Psoas muscle (tissue), 8 donors: Measurements from ENCODE around the gene MTFP1. TPM values are rescaled to one million over a fixed set of nuclear protein-coding genes. Genes with fewer than 3 reads are reported as not detected.
"Not testable (repeated sequence)": the region's sequence is repeated elsewhere in the genome, so short reads cannot be mapped to it uniquely, and the experiment has no call there.

Experiments used
- ATAC-seq, 4 donors: fragments of 200-7000 bp; cut with Tn5 transposase; one replicate each; pipeline ENCODE4 v1.9.1; 2020; ENCODE audit warnings: moderate library complexity in 3 of 4, mild to moderate bottlenecking in 2 of 4
- DNase-seq, 2 donors: peaks; one replicate each; pipeline ENCODE4 v3.0.0-alpha.2; 2020
- H3K27ac ChIP-seq: fragments of 200-600 bp; one replicate; pipeline ENCODE4 v1.8.0; 2022
- H3K27me3 ChIP-seq, 3 donors: fragments of 200-600 bp in 1 of 3; one replicate each; pipeline versions ENCODE4 v1.6.1 to v1.8.0; 2013 to 2022; ENCODE audit warnings: low read length in 2 of 3, mild to moderate bottlenecking in 2 of 3, moderate library complexity in 1 of 3; ENCODE audit not compliant: insufficient read depth in 3 of 3
- H3K36me3 ChIP-seq, 2 donors: fragments of 200-600 bp in 1 of 2; one replicate each; pipeline versions ENCODE4 v1.6.1 to v1.8.0; 2013 to 2022; ENCODE audit warnings: low read depth in 1 of 2, mild to moderate bottlenecking in 1 of 2, moderate library complexity in 1 of 2; ENCODE audit not compliant: insufficient read depth in 1 of 2
- H3K4me1 ChIP-seq: fragments of 200-600 bp; one replicate; pipeline ENCODE4 v1.8.0; 2022
- H3K4me3 ChIP-seq: fragments of 200-600 bp; one replicate; pipeline ENCODE4 v1.8.0; 2022; ENCODE audit warnings: mild to moderate bottlenecking
- H3K9me3 ChIP-seq: fragments of 200-600 bp; one replicate; pipeline ENCODE4 v1.8.0; 2022
- CTCF ChIP-seq: fragments of 200-600 bp; IDR thresholded peaks from one replicate; pipeline ENCODE4 v1.8.0; 2022; ENCODE audit warnings: antibody characterized with exemption
- WGBS, 3 donors: extraction: QIAGEN DNeasy Blood & Tissue Kit; methylation state at CpG; one replicate each; pipeline versions ENCODE4 v1.1.6 to v1.1.7; 2013; 5-methylcytosine and 5-hydroxymethylcytosine counted together
- intact Hi-C, 2 donors: fragments of 100-400 bp; cut with DNase I; formaldehyde crosslinking; loops; one replicate each; pipeline versions ENCODE4 v1.11.0 to v1.14.2; 2022
- polyA plus RNA-seq, 3 donors: library from polyadenylated mRNA; stranded (reverse); fragments of 200-250 nt; gene quantifications; one replicate each; pipeline ENCODE4 v1.2.3, GENCODE V29; 2013
- total RNA-seq, 4 donors: library from RNA; stranded (reverse); fragmentation: NEBNext Ultra II Directional in 2 of 4; extraction: Animal tissue kit (Norgen Biotek cat#: 25700) in 2 of 4; gene quantifications; one replicate each; pipeline versions ENCODE4 v1.2.1 to v1.2.4, GENCODE V29; 2021 to 2023
- donor health status: healthy with polysubstance abuse.
- donor health status: DM: no; HTN: no; CAD: no; lungs with moderate emphysema.
- donor health status: Bipolar disorder and iron deficiency.
- donor health status: healthy.
- donor health status: DM: yes; HTN: yes; CAD: no.
- donor health status: DM: no; HTN: no; CAD: no.
- donor health status: DM: no; HTN: no; CAD: no.
- donor health status: DM: yes; HTN: yes; CAD: no.

MTFP1 gene
- total and polyA plus RNA-seq, 7 donors: 4.3 to 156 (median 50.8) TPM

GRCh38 chr22:30400159-30400558 lies 25.4 kb upstream of the MTFP1 start:
- H3K27me3 ChIP-seq: peaks cover 0 to 34% (median 2%) of the 10 kb centered on the region in 3 donors
- ATAC-seq (no peak), DNase-seq (no peak)
- H3K9me3 ChIP-seq: no peaks in the 10 kb centered on the region
- peaks cover 9% of the 10 kb centered on the region for H3K4me1 ChIP-seq
- 59 to 75% (median 67%) methylated on average over 1 of the region's 1 CpG for WGBS, 3 donors
- no peaks in the 10 kb centered on the region for H3K36me3 ChIP-seq
- no peak for TF ChIP-seq CTCF
- no peak overlapping the region for H3K27ac ChIP-seq
- intact Hi-C loops: no loop called here
- no peak overlapping the region for H3K4me3 ChIP-seq

- not testable (repeated sequence) for DNase-seq
These were observed 24.5 kb upstream of the MTFP1 start for GRCh38 chr22:30401024-30401423.

GRCh38 chr22:30402028-30402765 lies 23.4 kb upstream of the MTFP1 start:
- H3K36me3 ChIP-seq: peaks cover 0 to 3% of the 10 kb centered on the region in 2 donors
- intact Hi-C loops: no loop called here

More at GRCh38 chr22:30401024-30401423, 24.5 kb upstream of the MTFP1 start:
- H3K36me3 ChIP-seq, ATAC-seq, H3K27ac ChIP-seq, H3K4me1 ChIP-seq, H3K9me3 ChIP-seq, H3K4me3 ChIP-seq, intact Hi-C loops: not testable (repeated sequence)
- WGBS, 3 donors: 94 to 99% (median 96%) methylated on average over 3 of the region's 3 CpGs
- H3K27me3 ChIP-seq: peaks cover 0 to 26% (median 2%) of the 10 kb centered on the region in 3 donors

DNA sequence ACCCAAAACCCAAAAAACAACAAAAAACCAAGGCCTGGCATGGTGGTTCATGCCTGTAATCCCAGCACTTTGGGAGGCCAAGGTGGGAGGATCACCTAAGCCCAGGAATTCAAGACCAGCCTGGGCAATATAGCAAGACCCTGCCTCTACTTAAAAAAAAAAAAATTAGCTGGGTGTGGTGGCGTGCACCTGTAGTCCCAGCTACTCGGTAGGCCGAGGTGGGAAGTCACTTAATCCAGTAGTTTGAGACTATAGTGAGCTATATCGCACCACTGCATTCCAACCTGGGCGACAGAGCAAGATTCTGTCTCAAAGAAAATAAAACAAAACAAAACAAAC lies 22.8 kb upstream of the MTFP1 start:
- H3K9me3 ChIP-seq, H3K36me3 ChIP-seq, H3K4me3 ChIP-seq, H3K27ac ChIP-seq, ATAC-seq, intact Hi-C loops, H3K27me3 ChIP-seq, H3K4me1 ChIP-seq, DNase-seq: not testable (repeated sequence)
- 95 to 96% (median 95%) methylated on average over 5 of the region's 5 CpGs for WGBS, 3 donors

More at GRCh38 chr22:30402028-30402765, 23.4 kb upstream of the MTFP1 start:
- ATAC-seq (no peak), DNase-seq (no peak)
- Histone ChIP-seq H3K4me3 (no peak overlapping the region), H3K4me1 (peaks cover 2% of the 10 kb centered on the region), H3K9me3 (no peaks in the 10 kb centered on the region), H3K27ac (no peak overlapping the region), H3K27me3 (peaks cover 0 to 15% (median 2%) of the 10 kb centered on the region in 3 donors)
- no peak for TF ChIP-seq CTCF
- WGBS, 3 donors: 63 to 68% (median 65%) methylated on average over 5 of the region's 5 CpGs

GRCh38 chr22:30404307-30404706 lies 21.3 kb upstream of the MTFP1 start:
- H3K4me3 ChIP-seq: no peak overlapping the region
- no peak for ATAC-seq
- no peaks in the 10 kb centered on the region for H3K27me3 ChIP-seq
- intact Hi-C loops: no loop called here
- H3K4me1 ChIP-seq: no peaks in the 10 kb centered on the region
- WGBS, 3 donors: 56 to 66% (median 64%) methylated on average over 6 of the region's 6 CpGs
- H3K27ac ChIP-seq: no peak overlapping the region
- H3K36me3 ChIP-seq: peaks cover 0 to 14% of the 10 kb centered on the region in 2 donors
- no peak for DNase-seq
- no peak for TF ChIP-seq CTCF
- no peaks in the 10 kb centered on the region for H3K9me3 ChIP-seq

- no peak for TF ChIP-seq CTCF
- no peak overlapping the region for H3K27ac ChIP-seq
- ATAC-seq (no peak), DNase-seq (no peak)
- no peak overlapping the region for H3K4me3 ChIP-seq
- WGBS, 3 donors: 64 to 93% (median 67%) methylated on average over 4 of the region's 4 CpGs
- intact Hi-C loops: no loop called here
- H3K4me1 ChIP-seq: no peaks in the 10 kb centered on the region
- H3K27me3 ChIP-seq: no peaks in the 10 kb centered on the region
- H3K9me3 ChIP-seq: no peaks in the 10 kb centered on the region
- H3K36me3 ChIP-seq: peaks cover 0 to 23% of the 10 kb centered on the region in 2 donors
These were observed 19.8 kb upstream of the MTFP1 start for GRCh38 chr22:30405731-30406130.
